Right lobe of liver (tissue), 6 donors: ENCODE results near the gene LHPP. TPM values are rescaled to one million over a fixed set of nuclear protein-coding genes. Genes with fewer than 3 reads are reported as not detected.
"Not testable (repeated sequence)": the region's sequence is repeated elsewhere in the genome, so short reads cannot be mapped to it uniquely, and the experiment has no call there.

Experiments used
- ATAC-seq, 4 donors: fragments of 200-7000 bp; cut with Tn5 transposase; one replicate each; pipeline ENCODE4 v1.9.1; 2020; ENCODE audit warnings: mild to moderate bottlenecking in 4 of 4, moderate library complexity in 4 of 4
- DNase-seq, 3 donors: peaks; one replicate each; pipeline ENCODE4 v3.0.0-alpha.2; 2020
- H3K27ac ChIP-seq, 3 donors: fragments of 200-600 bp; one replicate each; pipeline ENCODE4 v1.8.0; 2022
- H3K27me3 ChIP-seq, 2 donors: fragments of 200-600 bp; one replicate each; pipeline ENCODE4 v1.8.0; 2022
- H3K36me3 ChIP-seq, 4 donors: fragments of 200-600 bp; sonication (generic) in 1 of 4; one replicate each; pipeline versions ENCODE4 v1.5.1 to v1.8.0; 2017 to 2022; ENCODE audit warnings: control low read depth in 1 of 4
- H3K4me1 ChIP-seq, 4 donors: fragments of 200-600 bp; sonication (generic) in 1 of 4; one replicate each; pipeline versions ENCODE4 v1.5.1 to v1.8.0; 2017 to 2022; ENCODE audit warnings: control low read depth in 1 of 4
- H3K4me3 ChIP-seq, 3 donors: fragments of 200-600 bp; one replicate each; pipeline ENCODE4 v1.8.0; 2022
- H3K9me3 ChIP-seq, 4 donors: fragments of 200-600 bp; sonication (generic) in 1 of 4; one replicate each; pipeline versions ENCODE4 v1.5.1 to v1.8.0; 2017 to 2022; ENCODE audit warnings: control low read depth in 1 of 4
- POLR2A ChIP-seq: fragments of 450-650 bp; IDR thresholded peaks from one replicate; pipeline ENCODE4 v1.6.1; 2017; ENCODE audit warnings: antibody characterized with exemption, mild to moderate bottlenecking
- WGBS: methylation state at CpG from one replicate; pipeline ENCODE4 v1.1.6; 2018; ENCODE audit warnings: low coverage, low lambda C conversion rate; ENCODE audit not compliant: insufficient coverage; ENCODE audit errors: missing lambda C conversion rate; 5-methylcytosine and 5-hydroxymethylcytosine counted together
- intact Hi-C, 2 donors: fragments of 100-400 bp; cut with DNase I; formaldehyde crosslinking; loops; one replicate each; pipeline versions ENCODE4 v1.11.2 to v1.14.1; 2022
- total RNA-seq, 6 experiments: library from RNA; depleted of rRNA in 2 of 6; stranded (reverse); fragments of >200 nt in 2 of 6; fragmentation: NEBNext Ultra II Directional in 3 of 6; extraction: Animal tissue kit (Norgen Biotek cat#: 25700) in 3 of 6; gene quantifications; one replicate each; pipeline versions ENCODE4 v1.1.0 to v1.2.4, GENCODE V29; 2016 to 2023
- TF ChIP-seq, protein P1 (sequence below), 4 donors: fragments of 200-600 bp in 3 of 4; fragments of 450-650 bp in 1 of 4; IDR thresholded peaks; one replicate each; pipeline versions ENCODE4 v1.5.1 to v1.8.0; 2016 to 2022; ENCODE audit warnings: antibody characterized with exemption in 4 of 4, mild to moderate bottlenecking in 2 of 4
- donor health status: DM: no; HTN: yes; CAD: no.
- donor health status: DM: no; HTN: no; CAD: no.
- donor health status: DM: no; HTN: no; CAD: no.
- donor health status: DM: no; HTN: yes; CAD: no.
- donor health status: DM: no; HTN: yes; CAD: no.

Gene LHPP
- total RNA-seq, 6 experiments from 2014 or later = 19.3 to 56.3 (median 36.3) TPM

DNA sequence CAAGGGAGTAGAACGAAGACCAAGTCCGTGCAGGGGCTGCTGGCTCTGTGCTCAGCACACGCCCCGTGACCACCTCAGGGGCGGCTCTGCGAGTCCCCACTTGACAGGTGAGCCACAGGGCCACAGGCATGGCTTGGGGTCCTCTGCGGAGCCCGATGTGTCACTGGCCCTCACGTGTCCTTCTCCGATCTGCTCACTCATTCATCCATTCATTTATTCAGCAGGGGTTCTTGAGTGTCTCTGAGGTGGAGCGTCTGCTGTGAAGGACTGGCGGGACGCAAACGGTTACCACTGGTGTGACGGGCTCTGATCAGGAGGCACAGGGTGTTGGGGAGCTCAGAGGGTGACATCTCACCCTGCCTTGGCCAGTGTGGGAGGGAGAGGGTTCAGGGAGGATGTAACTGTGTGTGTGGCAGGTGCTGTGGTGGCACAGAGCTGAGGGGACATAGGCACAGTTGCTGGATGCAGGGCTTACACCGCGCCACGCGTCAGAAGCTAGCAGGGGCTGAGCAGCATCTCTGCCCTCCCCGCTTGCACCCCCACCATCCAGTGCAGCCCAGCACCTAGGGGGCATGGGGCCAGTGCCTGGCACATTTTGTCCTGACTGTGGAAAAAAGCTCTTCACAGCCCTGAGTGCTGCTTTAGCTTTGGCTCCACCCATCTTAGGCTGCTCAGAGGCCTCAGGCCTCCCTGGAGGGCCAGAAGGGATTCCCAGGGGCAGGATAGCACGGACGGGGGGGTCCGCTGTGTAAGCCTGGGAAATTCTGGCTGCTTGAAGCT is 116.8 kb downstream of the LHPP start:
- H3K36me3 ChIP-seq = no peaks in the 10 kb centered on the region
- peak in 1 of 3 donors; percentile 44 for DNase-seq
- no peaks in the 10 kb centered on the region for H3K27me3 ChIP-seq
- H3K27ac ChIP-seq = no peak overlapping the region
- H3K4me3 ChIP-seq = no peak overlapping the region
- H3K4me1 ChIP-seq = no peaks in the 10 kb centered on the region
- peak in 1 of 4 donors; percentile 14 for ATAC-seq
- intact Hi-C loops = no loop called here
- no peak for TF ChIP-seq POLR2A
- TF ChIP-seq, protein P1, sequence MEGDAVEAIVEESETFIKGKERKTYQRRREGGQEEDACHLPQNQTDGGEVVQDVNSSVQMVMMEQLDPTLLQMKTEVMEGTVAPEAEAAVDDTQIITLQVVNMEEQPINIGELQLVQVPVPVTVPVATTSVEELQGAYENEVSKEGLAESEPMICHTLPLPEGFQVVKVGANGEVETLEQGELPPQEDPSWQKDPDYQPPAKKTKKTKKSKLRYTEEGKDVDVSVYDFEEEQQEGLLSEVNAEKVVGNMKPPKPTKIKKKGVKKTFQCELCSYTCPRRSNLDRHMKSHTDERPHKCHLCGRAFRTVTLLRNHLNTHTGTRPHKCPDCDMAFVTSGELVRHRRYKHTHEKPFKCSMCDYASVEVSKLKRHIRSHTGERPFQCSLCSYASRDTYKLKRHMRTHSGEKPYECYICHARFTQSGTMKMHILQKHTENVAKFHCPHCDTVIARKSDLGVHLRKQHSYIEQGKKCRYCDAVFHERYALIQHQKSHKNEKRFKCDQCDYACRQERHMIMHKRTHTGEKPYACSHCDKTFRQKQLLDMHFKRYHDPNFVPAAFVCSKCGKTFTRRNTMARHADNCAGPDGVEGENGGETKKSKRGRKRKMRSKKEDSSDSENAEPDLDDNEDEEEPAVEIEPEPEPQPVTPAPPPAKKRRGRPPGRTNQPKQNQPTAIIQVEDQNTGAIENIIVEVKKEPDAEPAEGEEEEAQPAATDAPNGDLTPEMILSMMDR (IDR thresholded peaks at IDR 0.05) = no peak
- 60% methylated on average over 1 of the region's 23 CpGs for WGBS
- H3K9me3 ChIP-seq = no peaks in the 10 kb centered on the region

DNA sequence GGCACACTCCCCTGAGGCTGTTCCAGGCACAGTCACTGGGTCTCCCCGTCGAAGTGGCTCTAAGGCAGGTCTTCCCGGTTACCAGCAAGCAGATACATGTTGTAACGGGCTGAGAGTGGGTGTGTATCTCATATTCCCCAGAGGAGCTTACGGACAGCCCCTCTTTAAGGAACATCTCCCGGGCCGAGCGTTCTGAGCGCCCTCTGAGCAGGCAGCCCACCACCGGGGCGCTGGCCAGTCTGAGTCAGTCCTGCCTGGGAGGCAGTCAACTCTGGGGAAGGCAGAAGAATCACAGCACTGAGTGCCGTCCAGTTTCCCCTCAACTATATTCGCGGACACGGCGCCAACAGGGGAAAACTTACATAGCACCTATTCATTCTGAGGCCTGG is 117.4 kb downstream of the LHPP start:
- no peak for ATAC-seq
- WGBS = 80% methylated on average over 1 of the region's 16 CpGs
- no peak for DNase-seq

DNA sequence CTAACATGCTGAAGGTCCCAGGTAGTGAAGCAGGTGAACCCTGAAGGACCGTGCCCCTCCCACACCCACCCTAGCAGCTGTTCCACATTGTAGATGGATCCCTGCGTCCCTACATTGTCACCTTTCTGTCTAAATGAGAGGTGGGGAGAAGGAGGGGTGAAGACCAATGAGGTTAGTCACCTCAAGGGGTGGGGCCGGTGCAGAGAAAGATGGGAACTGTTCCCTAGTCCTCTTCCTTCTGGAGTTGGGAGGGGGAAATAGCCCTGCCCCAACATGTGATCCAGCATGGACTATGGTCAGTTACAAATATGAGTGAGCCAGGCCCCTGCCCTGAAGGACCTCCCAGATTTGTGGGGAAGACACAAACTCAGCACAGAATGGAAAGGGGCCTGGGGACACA is 124.5 kb downstream of the LHPP start:
- H3K27me3 ChIP-seq = no peaks in the 10 kb centered on the region
- ATAC-seq = no peak
- H3K36me3 ChIP-seq = no peaks in the 10 kb centered on the region
- H3K4me3 ChIP-seq = no peak overlapping the region
- TF ChIP-seq POLR2A = no peak
- TF ChIP-seq, protein P1 (IDR thresholded peaks at IDR 0.05) = no peak
- H3K27ac ChIP-seq = no peak overlapping the region
- intact Hi-C loops = no loop called here
- WGBS = 100% methylated on average over 3 of the region's 3 CpGs
- no peaks in the 10 kb centered on the region for H3K9me3 ChIP-seq
- no peaks in the 10 kb centered on the region for H3K4me1 ChIP-seq
- no peak for DNase-seq

More for the DNA sequence above, 117.4 kb downstream of the LHPP start:
- Histone ChIP-seq H3K27me3 (no peaks in the 10 kb centered on the region), H3K27ac (no peak overlapping the region), H3K4me3 (no peak overlapping the region), H3K4me1 (no peaks in the 10 kb centered on the region), H3K36me3 (no peaks in the 10 kb centered on the region), H3K9me3 (no peaks in the 10 kb centered on the region)
- TF ChIP-seq POLR2A = no peak
- TF ChIP-seq, protein P1 (IDR thresholded peaks at IDR 0.05) = no peak
- intact Hi-C loops = no loop called here

DNA sequence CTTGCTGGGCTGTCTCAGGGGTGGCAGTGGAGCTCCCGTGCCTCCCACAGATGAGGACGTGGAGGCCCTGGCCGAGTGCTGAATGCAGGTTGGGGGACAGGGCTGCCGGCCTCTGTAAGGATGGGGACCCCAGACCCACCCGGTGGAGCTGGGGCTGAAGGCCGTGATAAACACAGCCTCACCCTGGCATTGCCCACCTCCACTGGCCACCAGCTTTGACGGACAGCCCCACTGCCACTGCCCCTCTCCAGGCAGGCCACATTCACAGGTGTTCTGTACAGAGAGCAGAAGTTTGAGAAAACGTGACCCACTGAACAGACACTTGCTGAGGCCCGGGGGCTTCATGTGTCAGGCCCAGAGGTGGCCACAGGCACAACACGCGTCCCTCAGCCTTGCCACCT is 126.2 kb downstream of the LHPP start:
- Histone ChIP-seq H3K36me3 (no peaks in the 10 kb centered on the region), H3K4me1 (no peaks in the 10 kb centered on the region), H3K27ac (no peak overlapping the region), H3K27me3 (no peaks in the 10 kb centered on the region), H3K9me3 (no peaks in the 10 kb centered on the region), H3K4me3 (no peak overlapping the region)
- TF ChIP-seq POLR2A = no peak
- TF ChIP-seq, protein P1 (IDR thresholded peaks at IDR 0.05) = no peak
- intact Hi-C loops = no loop called here
- WGBS = no CpG with 5 or more reads among the region's 11 CpGs
- peak in 1 of 4 donors; percentile 16 for ATAC-seq
- peak in 1 of 3 donors; percentile 47 for DNase-seq

DNA sequence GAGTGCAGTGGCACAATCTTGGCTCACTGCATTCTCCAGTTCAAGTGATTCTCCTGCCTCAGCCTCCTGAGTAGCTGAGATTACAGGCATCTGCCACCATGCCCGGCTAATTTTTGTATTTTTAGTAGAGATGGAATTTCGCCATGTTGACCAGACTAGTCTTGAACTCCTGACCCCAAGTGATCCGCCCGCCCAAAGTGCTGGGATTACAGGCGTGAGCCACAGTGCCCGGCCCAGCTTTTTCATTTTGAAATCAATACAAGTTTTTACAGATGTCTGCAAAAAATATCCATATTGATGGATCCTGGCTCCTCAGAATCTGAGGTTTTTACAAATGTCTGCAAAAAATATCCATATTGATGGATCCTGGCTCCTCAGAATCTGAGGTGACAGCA is 126.7 kb downstream of the LHPP start:
- intact Hi-C loops, H3K27me3 ChIP-seq, H3K36me3 ChIP-seq, DNase-seq, H3K27ac ChIP-seq, H3K4me3 ChIP-seq, H3K9me3 ChIP-seq, H3K4me1 ChIP-seq, ATAC-seq: not testable (repeated sequence)
- 55% methylated on average over 6 of the region's 6 CpGs for WGBS
